HG03439 (cell line): Measurements from ENCODE around the gene FBXW7.
A peak's percentile ranks its signal among the peaks of the same experiment; 100 is the strongest.
"Not testable (repeated sequence)": the region's sequence is repeated elsewhere in the genome, so short reads cannot be mapped to it uniquely, and the experiment has no call there.

ENCODE experiments used
- ATAC-seq: cut with Tn5 transposase; IDR thresholded peaks from one replicate; pipeline ENCODE4 v1.9.1; 2021; ENCODE audit warnings: mild to moderate bottlenecking, moderate library complexity; ENCODE audit not compliant: unreplicated experiment

Gene FBXW7

DNA sequence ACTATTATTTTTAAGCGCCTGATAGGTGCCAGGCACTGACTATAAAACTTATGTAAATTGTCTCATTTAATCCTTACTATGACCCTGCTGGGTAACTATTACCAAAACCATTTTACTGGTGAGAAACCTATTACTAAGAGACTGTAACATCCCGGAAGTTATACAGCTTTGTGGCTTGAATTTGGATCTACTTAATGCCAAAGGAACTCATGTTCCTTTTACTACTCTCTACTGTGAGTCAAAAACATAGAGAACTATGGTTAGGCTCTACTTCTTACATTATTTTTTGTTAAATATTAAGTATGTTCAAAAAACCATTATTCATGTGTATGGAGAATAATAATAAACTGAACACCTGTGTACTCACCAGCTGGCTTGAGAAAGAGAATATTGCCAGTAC lies 14.8 kb upstream of the FBXW7 start:
- not testable (repeated sequence) for ATAC-seq

DNA sequence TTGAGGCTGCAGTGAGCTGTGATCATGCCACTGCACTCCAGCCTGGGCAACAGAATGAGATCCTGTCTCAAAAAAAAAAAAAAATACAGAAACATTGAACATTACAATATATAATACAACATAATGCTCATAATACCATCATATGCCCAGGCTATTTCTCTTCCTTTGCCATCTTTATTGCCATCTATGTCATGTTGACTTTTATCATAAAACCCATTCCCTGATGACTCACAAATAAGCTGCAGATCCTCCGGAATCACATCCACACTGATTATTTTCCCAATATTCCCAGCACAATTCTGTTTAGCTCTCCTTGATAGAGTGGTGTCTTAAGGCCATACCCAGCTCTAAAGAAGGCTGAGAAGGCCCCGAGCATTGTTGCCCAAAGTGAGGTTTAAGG lies 9.2 kb upstream of the FBXW7 start:
- ATAC-seq = no peak

DNA sequence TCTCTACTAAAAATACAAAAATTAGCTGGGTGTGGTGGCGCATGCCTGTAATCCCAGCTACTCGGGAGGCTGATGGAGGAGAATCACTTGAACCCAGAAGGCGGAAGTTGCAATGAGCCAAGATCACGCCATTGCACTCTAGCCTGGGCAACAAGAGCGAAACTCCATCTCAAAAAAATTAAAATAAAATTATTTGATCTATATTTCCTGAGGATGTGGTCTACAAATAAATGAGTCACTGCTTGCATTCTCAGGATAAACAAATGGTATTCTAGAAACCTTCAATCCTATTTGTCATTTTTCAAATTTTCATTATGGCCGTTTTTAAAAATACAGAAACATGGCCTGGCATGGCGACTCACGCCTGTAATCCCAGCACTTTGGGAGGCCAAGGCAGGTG lies 8.6 kb upstream of the FBXW7 start:
- not testable (repeated sequence) for ATAC-seq

DNA sequence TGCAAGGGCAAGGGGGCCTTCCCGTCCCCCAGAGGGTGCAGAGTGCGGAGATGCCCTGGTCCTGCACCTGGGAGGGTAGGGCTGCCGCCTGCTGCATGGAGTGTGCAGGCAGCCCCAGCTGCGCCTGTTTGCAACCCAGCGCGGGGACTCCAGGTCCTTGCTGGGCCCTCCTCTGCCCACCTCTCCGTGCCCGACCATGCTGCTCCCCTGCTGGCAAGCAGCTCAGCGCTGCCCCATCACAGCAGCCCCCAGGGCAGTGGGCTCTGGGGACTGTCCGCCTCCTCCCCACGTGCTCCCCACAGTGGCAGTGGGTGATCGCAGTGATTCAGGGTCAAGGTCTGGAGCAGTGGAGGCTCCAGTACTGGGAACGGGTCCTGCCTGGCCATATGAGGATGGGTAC lies 5.0 kb upstream of the FBXW7 start:
- no peak for ATAC-seq

DNA sequence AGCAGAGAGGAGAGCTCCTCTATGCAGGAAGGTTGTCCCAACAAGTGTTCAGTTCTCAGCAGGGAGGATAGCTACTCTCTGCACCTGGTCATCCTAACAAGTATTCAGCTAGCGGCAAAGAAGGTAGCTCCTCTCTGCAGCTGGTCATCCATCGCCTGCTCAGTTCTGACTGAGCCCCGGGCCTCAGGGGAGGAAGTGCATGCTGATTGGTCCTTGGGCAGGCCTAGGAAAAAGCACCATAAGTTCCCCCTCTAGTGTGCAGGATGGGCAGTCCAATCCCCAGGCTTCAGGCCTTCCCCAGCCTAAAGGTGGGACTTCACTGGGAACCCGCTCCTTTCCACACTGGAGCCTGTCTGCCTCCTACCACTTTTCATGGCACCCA lies 4.4 kb upstream of the FBXW7 start:
- no peak for ATAC-seq

DNA sequence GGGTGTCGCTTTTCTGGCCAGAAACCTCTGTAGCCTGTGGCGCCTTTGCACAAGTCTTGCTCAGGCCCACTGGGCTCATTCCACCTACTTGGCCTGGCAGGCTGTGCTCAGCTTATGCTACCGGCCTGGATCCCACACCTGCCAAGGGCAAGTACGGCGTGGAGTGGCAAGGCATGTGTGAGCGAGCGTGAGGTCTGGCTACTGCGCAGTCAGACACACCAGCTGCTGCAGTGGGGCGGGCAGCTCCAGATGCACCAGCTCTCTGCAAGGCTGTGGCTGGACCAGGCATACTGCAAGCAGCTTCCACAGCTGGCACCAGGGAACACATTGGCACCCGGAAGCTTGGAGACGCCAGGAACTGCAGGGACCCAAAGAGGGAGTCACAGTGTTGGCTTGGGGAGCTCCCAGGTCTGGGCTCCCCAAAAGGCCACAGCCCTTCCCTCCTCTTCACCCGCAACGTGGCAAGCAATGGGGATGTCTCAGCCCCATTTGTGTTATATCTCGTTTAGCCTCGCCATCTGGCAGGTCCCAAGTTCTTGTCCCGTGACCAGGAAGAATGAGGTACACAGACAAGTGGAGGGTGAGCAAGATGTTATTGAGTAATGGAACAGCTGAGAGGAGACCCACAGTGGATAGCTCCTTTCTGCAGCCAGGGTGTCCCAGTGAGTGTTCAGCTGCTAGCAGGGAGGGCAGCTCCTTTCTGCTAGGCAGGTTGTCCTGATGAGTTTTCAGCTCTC lies 3.8 kb upstream of the FBXW7 start:
- no peak for ATAC-seq

DNA sequence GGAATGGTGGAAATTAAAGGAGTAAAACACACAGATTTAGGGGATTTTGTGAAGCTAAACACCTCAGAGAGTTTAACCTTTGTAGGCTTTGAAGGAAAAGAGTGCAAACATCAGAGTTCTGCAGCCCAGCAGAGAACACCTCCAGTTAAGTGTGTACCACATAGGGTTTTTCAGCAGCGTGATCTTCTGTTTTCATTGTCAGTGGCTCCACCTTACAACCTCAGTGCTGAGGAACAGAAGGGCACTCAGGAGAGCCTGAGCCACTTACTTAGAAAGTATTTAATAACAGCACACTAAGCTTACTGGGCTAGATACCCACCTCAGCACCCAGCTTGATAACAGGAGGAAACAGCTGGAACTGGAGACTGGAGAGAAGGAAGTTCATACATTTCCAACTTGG lies 2.0 kb upstream of the FBXW7 start:
- no peak for ATAC-seq

DNA sequence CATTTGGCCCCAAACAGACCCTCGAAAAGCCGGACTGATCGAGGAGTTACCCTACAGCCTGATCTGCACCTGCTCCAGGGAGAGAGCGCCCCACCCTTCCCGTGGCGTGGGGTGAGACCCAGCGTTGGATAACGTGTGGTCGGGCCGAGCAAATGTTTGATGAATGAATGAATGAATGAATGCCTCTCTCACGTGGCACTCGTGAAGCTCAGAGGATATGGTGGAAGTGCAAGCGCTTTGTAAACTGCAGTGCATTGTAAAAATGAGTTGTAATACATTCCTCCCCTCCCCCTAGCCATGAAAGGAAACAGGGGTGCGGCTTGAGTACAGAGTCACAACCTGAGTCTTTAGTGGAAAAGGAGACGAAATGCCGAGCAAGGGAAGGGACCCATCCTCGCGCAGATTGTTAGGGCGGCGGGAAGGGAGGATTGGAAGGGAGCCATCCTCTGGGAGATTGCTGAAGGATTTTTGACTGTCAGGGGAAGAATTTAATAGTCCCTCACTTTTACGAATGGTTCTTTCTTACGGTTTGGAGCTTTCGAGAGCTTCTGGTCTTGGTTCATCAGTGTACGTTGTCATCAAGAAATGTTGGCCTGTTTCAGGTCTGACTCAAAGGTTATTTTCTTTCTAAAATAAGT lies 772 bp upstream of the FBXW7 start:
- peak; percentile 36 for ATAC-seq

DNA sequence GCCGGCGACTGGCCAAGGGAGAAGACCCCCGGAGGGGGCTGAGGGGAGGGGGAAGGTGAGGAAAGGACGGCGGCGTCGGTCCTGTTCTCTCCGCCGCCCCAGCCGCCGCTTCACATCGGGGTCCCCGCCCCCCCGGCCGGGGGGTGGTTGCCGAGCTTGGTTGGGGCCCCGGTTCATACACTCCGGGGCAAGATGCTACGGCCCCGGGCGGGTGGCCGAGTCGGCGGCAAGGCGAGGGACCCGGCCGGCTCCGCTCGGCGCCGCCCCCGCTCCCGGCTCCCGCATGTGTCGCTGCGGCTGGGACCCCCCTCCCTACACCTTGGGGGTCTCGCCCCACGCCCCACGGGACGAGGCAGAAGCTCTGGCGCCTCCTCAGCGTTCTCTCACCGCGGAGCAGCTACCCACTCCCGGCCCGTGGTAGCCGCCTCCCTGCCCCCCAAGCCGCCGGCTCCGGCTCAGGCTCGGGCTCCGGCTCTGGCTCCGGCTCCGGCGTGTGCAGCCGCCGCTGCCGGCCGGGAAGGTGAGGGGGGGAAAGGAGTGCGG lies 461 bp downstream of the FBXW7 start:
- ATAC-seq = peak; percentile 8

DNA sequence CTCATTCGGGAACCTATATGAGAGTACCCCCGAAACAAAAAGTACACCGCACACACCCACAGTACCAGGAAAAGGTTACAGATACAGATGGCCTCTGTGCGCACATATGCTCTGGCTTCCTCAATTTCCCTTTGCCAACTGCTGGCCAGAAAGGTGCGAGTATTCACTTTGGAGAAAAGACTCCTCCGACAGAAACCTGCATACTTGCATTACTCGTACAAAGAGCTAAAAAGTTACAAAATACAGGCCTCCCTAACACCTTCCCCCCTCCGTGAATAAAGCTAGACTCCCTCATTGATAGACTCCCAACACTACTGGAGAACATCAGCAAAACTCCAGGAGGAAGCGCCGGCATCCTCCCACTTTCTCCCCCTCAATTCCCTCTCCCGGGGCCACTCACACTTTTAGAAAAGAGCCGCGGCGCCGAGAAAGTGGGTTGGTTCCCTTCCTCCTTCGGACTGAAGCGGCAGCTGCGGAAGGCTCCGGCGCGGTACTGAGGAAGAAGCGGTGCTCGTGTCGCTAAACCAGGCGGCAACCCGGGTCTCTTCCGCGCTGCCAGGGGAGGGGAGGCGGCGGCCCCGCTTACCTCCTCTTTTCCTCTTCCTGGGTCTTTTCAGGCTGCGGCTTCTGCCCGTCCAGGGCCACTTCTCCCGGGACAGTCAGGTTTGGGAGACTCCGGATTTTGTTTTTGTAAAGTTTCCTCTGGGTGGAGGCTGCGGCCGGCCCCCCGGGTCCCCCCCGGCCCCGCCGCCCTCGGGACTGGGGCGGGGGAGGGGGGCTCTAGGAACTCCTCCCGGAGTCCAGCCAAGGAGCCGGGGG lies 1.1 kb downstream of the FBXW7 start:
- ATAC-seq = no peak

DNA sequence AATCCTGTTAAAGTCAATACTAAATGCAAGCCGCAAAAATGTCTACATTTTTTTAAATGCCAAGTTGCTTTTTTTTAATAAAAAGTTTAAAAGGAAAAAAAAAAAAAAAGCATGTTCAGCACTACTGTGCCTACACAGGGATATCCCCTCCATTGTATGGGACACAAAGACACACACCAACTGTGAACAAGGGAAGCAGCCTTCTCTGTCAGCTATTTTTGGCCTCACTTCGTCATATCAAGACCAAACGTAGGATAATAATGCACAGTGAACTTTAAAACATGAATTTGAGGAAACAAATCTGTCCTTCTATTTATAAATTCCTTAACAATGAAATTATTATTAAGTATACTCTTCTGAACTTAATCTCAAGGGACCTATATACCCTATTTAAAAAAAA lies 4.4 kb downstream of the FBXW7 start:
- no peak for ATAC-seq

DNA sequence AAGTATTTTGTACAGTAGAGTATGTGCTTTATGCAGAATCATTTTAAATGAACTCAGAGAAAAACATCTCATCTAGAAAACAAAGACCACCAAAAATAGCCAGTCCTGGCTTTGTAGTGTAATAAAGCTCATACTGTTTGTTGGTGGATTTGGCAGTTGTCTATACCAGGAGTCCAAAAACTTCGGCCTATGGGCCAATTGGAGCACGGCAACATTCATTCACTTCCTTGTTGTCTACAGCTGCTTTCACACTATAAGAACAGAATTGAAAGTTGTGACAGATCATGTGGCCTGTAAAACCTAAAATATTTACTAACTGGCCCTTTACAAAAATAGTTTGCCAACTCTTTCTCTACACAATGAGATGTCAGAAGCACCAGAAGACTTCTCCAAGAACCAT lies 5.3 kb downstream of the FBXW7 start:
- ATAC-seq = no peak

DNA sequence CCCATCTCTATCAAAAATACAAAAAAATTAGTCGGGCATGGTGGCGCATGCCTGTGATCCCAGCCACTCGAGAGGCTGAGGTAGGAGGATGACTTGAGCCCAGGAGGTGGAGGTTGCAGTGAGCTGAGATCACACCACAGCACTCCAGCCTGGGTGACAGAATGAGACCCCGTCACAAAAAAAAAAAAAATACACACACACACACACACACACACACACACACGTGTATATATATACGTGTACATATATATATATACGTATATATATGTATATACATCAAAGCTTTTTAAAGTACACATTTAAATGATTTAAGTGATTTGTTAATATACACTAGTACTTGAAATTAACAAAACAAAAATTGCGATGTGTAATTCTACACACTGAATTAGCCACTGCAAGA lies 6.0 kb downstream of the FBXW7 start:
- no peak for ATAC-seq

DNA sequence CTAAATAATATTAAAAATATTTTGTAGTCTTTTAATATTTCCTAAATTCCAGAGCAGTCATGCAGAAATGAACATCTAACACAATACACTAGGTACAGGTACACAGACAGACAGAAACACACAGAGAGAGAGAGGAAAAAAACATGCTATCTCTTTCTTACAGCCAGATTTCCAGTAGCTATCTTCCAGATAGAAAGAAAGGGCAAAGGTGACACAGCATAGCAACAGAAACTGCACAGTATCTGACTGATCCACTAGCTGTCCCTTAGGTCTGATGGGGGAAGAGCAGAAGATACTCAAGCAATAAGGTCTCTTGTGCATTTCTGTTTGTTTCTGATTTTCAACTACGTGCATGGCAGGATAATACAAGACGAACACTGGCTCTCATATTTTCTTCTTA lies 7.8 kb downstream of the FBXW7 start:
- ATAC-seq = no peak

DNA sequence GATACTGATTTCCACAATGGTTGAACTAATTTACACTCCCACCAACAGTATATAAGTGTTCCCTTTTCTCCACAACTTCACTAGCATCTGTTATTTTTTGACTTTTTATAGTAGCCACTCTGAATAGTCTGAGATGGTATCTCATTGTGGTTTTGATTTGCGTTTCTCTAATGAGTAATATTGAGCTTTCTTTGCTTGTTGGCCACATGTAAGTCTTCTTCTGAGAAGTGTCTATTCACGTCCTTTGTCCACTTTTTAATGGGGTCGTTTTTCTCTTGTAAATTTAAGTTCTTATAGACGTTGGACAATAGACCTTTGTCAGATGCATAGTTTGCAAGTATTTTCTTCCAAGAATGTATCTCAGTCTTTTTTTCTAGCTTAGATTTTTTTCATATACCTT lies 10.0 kb downstream of the FBXW7 start:
- peak; percentile 47 for ATAC-seq

DNA sequence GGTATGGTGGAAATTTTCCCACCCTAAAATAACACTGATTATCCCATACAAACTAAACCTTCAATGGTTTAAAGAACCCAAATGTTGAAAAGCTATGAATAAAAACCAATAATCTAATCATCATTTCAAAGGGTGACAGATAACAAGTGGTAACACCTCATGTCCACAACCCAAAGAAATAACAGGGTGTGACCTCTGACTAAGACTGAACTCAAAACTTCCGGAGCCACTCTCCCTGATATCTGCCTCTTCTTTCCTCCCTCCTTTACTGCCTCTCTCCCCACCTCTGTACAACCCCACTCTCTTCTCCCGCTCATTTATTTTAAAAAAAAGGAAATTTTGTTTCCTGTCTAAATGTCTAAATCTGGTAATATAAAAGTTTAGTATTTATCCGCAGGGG lies 11.5 kb downstream of the FBXW7 start:
- ATAC-seq = peak; percentile 44

DNA sequence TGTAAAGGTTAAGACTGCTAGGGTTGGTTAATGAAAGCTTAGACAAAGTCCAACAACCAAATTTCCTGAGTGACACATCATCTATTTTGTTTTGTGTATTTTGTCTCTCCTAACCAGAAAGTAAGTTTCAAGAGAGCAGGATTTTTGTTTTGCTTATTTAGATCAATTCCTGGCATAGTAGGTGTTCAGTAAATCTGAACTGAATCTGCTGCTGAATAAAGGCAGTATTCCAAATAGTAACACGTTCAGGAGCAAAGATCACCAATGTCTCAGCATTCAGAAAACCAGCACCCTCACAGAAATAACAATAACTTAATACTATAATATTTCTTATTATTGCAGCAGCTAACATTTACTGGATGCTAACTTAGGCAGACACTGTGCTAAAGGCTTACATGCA lies 12.2 kb downstream of the FBXW7 start:
- ATAC-seq = no peak

DNA sequence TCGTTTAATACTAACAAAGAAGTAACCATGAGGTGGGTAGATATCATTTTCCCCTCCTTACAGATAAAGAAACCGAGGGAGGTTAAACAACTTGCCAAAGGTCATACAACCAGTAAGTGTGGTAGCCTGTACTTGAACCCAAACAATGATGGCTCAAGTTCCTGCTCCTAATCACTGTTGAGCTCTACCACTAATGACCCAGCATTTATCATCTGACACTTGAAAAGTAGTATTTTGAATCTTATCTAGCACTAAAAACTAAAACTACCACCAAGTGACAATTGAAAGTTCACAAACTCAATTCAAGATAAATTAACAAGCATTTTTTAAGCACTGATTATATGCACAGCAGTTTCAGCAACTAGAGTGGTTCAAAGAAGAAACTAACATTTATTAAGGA lies 13.1 kb downstream of the FBXW7 start:
- no peak for ATAC-seq

DNA sequence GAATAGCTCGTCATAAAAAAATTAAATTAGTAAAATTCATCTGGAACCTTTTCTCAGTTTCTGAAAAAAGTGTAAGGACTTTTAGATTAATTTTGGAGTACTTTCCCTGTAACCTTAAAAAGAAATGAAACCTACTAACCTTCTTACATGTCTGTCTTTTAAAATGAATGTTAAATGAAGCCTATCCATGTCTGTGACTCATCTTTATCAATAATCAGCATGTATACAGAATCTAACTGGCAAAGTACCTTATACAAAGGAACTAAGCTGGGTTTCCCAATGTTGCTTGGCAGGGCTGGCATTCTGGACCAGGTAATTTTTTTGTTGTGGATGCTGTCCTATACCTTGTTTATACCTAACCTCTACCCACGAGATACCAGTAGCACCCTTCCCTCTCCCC lies 13.6 kb downstream of the FBXW7 start:
- no peak for ATAC-seq

DNA sequence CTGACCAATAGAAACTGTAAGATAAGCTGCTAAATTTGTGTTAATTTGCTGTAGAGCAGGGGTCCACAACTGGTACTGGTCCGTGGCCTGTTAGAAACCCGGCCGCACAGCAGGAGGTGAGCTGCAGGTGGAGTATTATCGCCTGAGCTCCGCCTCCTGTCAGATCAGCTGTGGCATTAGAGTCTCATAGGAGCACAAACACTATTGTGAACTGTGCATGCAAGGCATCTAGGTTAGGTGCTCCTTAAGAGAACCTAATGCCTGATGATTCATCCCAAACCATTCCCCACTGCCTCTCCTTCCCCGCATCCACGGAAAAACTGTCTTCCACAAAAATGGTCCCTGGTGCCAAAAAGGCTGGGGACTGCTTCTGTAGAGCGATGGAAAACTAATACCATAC lies 19.7 kb downstream of the FBXW7 start:
- no peak for ATAC-seq

DNA sequence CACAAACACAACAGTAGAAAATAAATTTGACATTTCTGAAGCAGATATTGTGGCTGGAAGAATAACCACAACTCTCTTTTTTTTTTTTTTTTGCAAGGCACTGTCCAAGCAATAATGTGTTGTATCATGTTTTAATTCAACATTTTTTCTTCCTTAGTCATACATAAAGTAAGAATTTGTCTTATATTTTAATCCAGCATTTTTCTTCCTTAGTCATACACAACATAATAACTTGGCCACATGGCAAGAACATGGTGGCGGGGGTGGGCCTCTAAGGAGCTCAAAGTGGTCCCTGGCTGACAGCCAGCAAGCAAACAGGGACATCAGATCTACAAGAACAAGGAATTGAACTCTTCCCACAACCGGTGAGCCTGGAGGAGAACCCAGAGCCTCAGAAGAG lies 20.2 kb downstream of the FBXW7 start:
- no peak for ATAC-seq

DNA sequence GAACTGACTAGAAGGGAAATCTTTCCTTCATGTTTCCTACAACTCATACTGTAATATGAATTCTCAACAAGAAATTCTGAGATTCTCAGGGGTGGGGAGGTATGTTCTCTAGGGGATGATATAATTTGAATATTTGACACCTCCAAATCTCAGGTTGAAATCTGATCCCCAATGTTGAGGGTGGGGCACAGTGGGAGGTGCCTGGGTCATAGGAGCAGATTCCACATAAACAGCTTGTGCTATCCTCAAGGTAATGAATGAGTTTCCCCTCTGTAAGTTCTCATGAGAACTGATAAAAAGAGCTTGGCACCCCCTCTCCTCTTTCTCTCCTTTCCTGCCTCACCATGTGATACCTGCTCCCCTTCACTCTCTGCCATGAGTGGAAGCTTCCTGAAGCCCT lies 21.5 kb downstream of the FBXW7 start:
- no peak for ATAC-seq
